Measurements from ENCODE around the gene KCNC4.

DNA sequence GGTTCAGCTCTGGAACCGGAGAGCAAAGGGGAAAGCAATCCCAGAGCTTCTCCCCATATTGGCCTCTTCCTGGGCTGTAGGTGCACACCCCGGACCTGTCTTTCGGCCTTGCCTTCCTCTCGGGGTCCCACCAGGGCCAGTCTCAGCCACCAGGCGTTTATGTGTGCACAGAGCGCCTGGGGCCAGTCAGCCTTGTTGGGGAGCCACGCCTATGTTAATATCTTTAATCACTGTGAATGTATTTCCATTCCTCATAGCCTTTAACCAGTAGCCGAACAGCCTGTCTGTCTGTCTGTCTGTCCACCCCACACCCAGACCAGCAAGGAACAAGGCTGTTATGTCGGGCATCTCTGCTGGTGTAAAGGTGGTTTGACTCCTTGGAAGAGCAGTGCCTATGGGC is 18.8 kb downstream of the KCNC4 start:
- no peak for TF ChIP-seq GABPA (IDR thresholded peaks at IDR 0.05; ENCODE audit: low read depth, low read length)
- no peak for TF ChIP-seq GABPA (CRISPR knock-in tag; IDR thresholded peaks at IDR 0.05; ENCODE audit: low read depth)
- TF ChIP-seq, protein P1, sequence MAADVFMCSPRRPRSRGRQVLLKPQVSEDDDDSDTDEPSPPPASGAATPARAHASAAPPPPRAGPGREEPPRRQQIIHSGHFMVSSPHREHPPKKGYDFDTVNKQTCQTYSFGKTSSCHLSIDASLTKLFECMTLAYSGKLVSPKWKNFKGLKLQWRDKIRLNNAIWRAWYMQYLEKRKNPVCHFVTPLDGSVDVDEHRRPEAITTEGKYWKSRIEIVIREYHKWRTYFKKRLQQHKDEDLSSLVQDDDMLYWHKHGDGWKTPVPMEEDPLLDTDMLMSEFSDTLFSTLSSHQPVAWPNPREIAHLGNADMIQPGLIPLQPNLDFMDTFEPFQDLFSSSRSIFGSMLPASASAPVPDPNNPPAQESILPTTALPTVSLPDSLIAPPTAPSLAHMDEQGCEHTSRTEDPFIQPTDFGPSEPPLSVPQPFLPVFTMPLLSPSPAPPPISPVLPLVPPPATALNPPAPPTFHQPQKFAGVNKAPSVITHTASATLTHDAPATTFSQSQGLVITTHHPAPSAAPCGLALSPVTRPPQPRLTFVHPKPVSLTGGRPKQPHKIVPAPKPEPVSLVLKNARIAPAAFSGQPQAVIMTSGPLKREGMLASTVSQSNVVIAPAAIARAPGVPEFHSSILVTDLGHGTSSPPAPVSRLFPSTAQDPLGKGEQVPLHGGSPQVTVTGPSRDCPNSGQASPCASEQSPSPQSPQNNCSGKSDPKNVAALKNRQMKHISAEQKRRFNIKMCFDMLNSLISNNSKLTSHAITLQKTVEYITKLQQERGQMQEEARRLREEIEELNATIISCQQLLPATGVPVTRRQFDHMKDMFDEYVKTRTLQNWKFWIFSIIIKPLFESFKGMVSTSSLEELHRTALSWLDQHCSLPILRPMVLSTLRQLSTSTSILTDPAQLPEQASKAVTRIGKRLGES (CRISPR knock-in tag; IDR thresholded peaks at IDR 0.05; ENCODE audit: borderline replicate concordance): no peak
